GM20000 (cell line): ENCODE measurements around the gene DLX3.
"Not testable (repeated sequence)": the region's sequence is repeated elsewhere in the genome, so short reads cannot be mapped to it uniquely, and the experiment has no call there.

Experiments
- DNase-seq: peaks from one replicate; pipeline ENCODE4 v3.0.0; 2012; ENCODE audit warnings: low spot score
- TF ChIP-seq, protein P1 (sequence below): IDR thresholded peaks from 2 replicates; pipeline ENCODE4 v1.5.1; 2012; ENCODE audit warnings: mild to moderate bottlenecking, control low read depth; ENCODE audit errors: extremely low read depth, missing control alignments

The DLX3 gene

GRCh38 chr17:49995055-49995738, at the start of gene DLX3:
Gene DLX3, minus strand, starts transcription at chr17:49995224. Its CDS starts 226 bp downstream, at chr17:49994998.
- peak; percentile 12 for DNase-seq
- TF ChIP-seq, protein P1, sequence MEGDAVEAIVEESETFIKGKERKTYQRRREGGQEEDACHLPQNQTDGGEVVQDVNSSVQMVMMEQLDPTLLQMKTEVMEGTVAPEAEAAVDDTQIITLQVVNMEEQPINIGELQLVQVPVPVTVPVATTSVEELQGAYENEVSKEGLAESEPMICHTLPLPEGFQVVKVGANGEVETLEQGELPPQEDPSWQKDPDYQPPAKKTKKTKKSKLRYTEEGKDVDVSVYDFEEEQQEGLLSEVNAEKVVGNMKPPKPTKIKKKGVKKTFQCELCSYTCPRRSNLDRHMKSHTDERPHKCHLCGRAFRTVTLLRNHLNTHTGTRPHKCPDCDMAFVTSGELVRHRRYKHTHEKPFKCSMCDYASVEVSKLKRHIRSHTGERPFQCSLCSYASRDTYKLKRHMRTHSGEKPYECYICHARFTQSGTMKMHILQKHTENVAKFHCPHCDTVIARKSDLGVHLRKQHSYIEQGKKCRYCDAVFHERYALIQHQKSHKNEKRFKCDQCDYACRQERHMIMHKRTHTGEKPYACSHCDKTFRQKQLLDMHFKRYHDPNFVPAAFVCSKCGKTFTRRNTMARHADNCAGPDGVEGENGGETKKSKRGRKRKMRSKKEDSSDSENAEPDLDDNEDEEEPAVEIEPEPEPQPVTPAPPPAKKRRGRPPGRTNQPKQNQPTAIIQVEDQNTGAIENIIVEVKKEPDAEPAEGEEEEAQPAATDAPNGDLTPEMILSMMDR: no peak

DNA sequence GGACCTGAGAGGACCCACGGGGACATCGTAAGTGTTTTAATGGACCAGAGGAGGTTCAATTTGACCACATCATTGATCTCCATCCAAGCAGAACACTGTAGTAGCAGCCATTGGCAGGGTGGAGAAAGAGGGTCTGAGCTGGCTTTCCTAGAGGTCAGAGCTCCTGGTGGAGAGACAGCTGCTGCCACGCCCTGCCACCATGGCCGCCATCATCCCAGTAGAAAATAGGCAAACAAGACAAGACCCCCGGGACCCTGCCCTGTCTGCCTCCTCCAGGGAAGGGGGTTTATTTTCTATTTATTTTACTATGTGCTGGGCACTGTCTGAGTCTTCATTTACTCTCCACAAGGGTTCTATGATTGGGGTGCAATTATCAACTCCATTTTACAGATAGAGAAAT, 49.5 kb upstream of the DLX3 start:
- TF ChIP-seq, protein P1: no peak
- no peak for DNase-seq

- TF ChIP-seq, protein P1: no peak
- DNase-seq: no peak
These were observed 48.5 kb upstream of the DLX3 start for GRCh38 chr17:50043290-50044148.

DNA sequence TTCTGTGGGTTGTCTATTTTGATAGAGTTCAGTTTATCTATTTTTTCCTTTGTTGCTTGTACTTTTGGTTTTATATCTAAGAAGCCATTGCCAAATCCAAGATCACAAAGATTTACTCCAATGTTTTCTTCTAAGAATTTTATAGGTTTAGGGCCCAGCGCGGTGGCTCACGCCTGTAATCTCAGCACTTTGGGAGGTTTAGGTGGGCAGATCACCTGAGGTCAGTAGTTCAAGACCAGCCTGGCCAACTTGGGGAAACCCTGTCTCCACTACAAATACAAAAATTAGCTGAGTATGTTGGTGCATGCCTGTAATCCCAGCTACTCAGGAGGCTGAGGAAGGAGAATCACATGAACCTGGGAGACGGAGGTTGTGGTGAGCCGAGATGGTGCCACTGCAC, 47.2 kb upstream of the DLX3 start:
- DNase-seq: no peak
- TF ChIP-seq, protein P1: no peak

- DNase-seq: not testable (repeated sequence)
These were observed 45.5 kb upstream of the DLX3 start for GRCh38 chr17:50040496-50040895.

GRCh38 chr17:50039058-50039457, 44.0 kb upstream of the DLX3 start:
- DNase-seq: no peak
- TF ChIP-seq, protein P1: no peak

DNA sequence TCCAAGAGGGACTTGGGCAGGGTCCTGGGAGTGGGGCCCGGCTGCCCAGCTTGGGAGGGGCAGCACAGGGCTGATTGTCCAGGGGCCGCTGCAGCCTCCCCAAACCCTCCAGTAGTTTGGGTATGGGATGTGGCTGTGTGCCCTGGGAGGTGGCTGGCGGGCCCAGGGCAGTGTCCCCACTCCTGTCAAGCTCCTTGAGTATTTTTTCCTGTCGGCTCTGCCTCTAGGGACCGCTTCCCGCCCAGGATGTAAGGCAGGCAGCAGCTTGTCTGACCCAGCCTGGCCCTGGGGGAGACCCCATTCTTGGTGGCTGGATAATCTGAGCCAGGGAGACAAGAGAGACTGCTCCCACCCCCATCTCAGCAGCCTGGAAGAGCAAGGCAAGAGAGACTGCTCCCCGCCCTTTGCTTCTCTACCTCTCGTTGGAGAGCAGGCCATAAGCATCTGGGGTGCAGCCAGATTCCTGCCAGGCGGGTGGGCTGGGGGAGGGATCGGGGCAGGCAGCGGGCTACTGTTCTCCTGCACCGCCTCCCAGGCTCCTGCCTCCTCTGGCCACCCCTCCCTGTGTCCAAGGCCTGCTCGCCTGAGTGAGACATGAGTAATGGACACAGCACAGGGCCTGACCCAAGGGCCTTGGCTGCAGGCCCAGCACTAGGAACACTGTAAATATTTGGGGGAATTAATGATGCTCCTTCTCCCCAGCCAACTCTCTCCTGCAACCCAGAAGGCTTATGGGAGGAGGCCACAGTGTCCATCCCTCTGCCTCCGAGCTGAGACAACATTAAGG, 42.5 kb upstream of the DLX3 start:
- TF ChIP-seq, protein P1: no peak
- DNase-seq: no peak
